ENCODE data around the gene SPNS1. TPM values are rescaled to one million over a fixed set of nuclear protein-coding genes. Genes with fewer than 3 reads are reported as not detected.

Gene SPNS1
- total and polyA plus RNA-seq, 4 donors: 11.5 to 20.5 (median 15.7) TPM

DNA sequence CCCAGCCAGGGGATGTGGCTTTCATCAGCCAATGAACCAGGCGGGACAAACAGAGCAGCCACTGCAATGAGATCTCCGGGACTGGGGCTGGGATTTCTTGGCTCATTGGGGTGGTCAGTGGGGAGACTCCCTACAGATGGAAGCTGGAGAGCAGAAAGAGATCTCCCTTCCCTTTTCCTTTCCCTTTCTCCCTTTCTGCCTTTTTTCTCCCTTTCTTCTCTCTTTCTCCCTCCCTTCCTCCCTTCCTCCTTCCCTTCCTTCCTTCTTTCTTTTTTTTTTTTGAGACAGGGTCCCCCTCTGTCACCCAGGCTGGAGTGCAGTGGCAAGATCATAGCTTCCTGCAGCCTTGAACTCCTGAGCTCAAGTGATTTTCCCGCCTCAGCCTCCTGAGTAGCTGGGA is 24.3 kb downstream of the SPNS1 start:
- 83% methylated on average over 3 of the region's 3 CpGs for WGBS
- no peak for DNase-seq (ENCODE audit: low spot score)

GRCh38 chr16:28999577-28999976 is 25.0 kb downstream of the SPNS1 start:
- H3K27me3 ChIP-seq (ENCODE audit: control insufficient read depth in 4 of 4, insufficient read depth in 4 of 4, low read length in 3 of 4): no peaks in the 10 kb centered on the region
- H3K36me3 ChIP-seq (ENCODE audit: control insufficient read depth in 4 of 4, insufficient read depth in 3 of 4, low read depth in 1 of 4, low read length in 3 of 4): no peaks in the 10 kb centered on the region
- no peaks in the 10 kb centered on the region for H3K9me3 ChIP-seq (ENCODE audit: control insufficient read depth in 4 of 4, low read length in 3 of 4)
- no peaks in the 10 kb centered on the region for H3K4me1 ChIP-seq (ENCODE audit: control insufficient read depth in 4 of 4, insufficient read depth in 4 of 4, low read length in 3 of 4)
- H3K27ac ChIP-seq (ENCODE audit: low read depth in 1 of 2, low read length in 2 of 2): no peak overlapping the region
- WGBS: 78% methylated on average over 4 of the region's 4 CpGs
- TF ChIP-seq FOXA2 (IDR thresholded peaks at IDR 0.05) (no peak), JUND (IDR thresholded peaks at IDR 0.05) (no peak), RXRA (IDR thresholded peaks at IDR 0.05) (no peak), HNF4A (conservative IDR thresholded peaks at IDR 0.05) (no peak), SP1 (IDR thresholded peaks at IDR 0.05) (no peak), FOXA1 (IDR thresholded peaks at IDR 0.05) (no peak), GABPA (IDR thresholded peaks at IDR 0.05 in 1 of 2, conservative IDR thresholded peaks at IDR 0.05 in 1 of 2) (no peak), EGR1 (IDR thresholded peaks at IDR 0.05; ENCODE audit: low read depth in 2 of 2) (no peak), HNF4G (IDR thresholded peaks at IDR 0.05) (no peak), REST (IDR thresholded peaks at IDR 0.05) (no peak)
- TF ChIP-seq, protein P1, sequence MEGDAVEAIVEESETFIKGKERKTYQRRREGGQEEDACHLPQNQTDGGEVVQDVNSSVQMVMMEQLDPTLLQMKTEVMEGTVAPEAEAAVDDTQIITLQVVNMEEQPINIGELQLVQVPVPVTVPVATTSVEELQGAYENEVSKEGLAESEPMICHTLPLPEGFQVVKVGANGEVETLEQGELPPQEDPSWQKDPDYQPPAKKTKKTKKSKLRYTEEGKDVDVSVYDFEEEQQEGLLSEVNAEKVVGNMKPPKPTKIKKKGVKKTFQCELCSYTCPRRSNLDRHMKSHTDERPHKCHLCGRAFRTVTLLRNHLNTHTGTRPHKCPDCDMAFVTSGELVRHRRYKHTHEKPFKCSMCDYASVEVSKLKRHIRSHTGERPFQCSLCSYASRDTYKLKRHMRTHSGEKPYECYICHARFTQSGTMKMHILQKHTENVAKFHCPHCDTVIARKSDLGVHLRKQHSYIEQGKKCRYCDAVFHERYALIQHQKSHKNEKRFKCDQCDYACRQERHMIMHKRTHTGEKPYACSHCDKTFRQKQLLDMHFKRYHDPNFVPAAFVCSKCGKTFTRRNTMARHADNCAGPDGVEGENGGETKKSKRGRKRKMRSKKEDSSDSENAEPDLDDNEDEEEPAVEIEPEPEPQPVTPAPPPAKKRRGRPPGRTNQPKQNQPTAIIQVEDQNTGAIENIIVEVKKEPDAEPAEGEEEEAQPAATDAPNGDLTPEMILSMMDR (IDR thresholded peaks at IDR 0.05; ENCODE audit: low read depth, low read length, missing input control): no peak
- no peak overlapping the region for H3K9ac ChIP-seq (ENCODE audit: low read depth in 1 of 2, low read length in 2 of 2)
- DNase-seq (ENCODE audit: low spot score): no peak
- no peak overlapping the region for H3K4me3 ChIP-seq (ENCODE audit: low read depth in 1 of 3, low read length in 3 of 3)

More for the DNA sequence above, 24.3 kb downstream of the SPNS1 start:
- TF ChIP-seq NR2F2 (IDR thresholded peaks at IDR 0.05) (no peak), FOXA2 (IDR thresholded peaks at IDR 0.05) (no peak), GABPA (IDR thresholded peaks at IDR 0.05 in 1 of 2, conservative IDR thresholded peaks at IDR 0.05 in 1 of 2) (no peak), JUND (IDR thresholded peaks at IDR 0.05) (no peak), SP1 (IDR thresholded peaks at IDR 0.05) (no peak), TAF1 (conservative IDR thresholded peaks at IDR 0.05) (no peak), HNF4G (IDR thresholded peaks at IDR 0.05) (no peak), FOXA1 (IDR thresholded peaks at IDR 0.05) (no peak), HNF4A (conservative IDR thresholded peaks at IDR 0.05) (no peak), REST (IDR thresholded peaks at IDR 0.05) (no peak), EGR1 (IDR thresholded peaks at IDR 0.05; ENCODE audit: low read depth in 2 of 2) (no peak), RXRA (IDR thresholded peaks at IDR 0.05) (no peak)
- TF ChIP-seq, protein P1 (IDR thresholded peaks at IDR 0.05; ENCODE audit: low read depth, low read length, missing input control): no peak
- TF ChIP-seq, protein P2, sequence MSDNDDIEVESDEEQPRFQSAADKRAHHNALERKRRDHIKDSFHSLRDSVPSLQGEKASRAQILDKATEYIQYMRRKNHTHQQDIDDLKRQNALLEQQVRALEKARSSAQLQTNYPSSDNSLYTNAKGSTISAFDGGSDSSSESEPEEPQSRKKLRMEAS (IDR thresholded peaks at IDR 0.05): no peak
- Histone ChIP-seq H3K36me3 (ENCODE audit: control insufficient read depth in 4 of 4, insufficient read depth in 3 of 4, low read depth in 1 of 4, low read length in 3 of 4) (no peaks in the 10 kb centered on the region), H3K4me3 (ENCODE audit: low read depth in 1 of 3, low read length in 3 of 3) (no peak overlapping the region), H3K9me3 (ENCODE audit: control insufficient read depth in 4 of 4, low read length in 3 of 4) (no peaks in the 10 kb centered on the region), H3K9ac (ENCODE audit: low read depth in 1 of 2, low read length in 2 of 2) (no peak overlapping the region), H3K4me1 (ENCODE audit: control insufficient read depth in 4 of 4, insufficient read depth in 4 of 4, low read length in 3 of 4) (no peaks in the 10 kb centered on the region), H3K27me3 (ENCODE audit: control insufficient read depth in 4 of 4, insufficient read depth in 4 of 4, low read length in 3 of 4) (no peaks in the 10 kb centered on the region), H3K27ac (ENCODE audit: low read depth in 1 of 2, low read length in 2 of 2) (no peak overlapping the region)

Data from liver (tissue), 9 donors.